GM19467 (cell line): ENCODE data around the gene AVP.

Experiments
- ATAC-seq: cut with Tn5 transposase; IDR thresholded peaks from one replicate; pipeline ENCODE4 v1.9.1; 2021; ENCODE audit warnings: mild to moderate bottlenecking, moderate library complexity; ENCODE audit not compliant: unreplicated experiment

AVP gene

GRCh38 chr20:3111507-3111906 lies 27.0 kb upstream of the AVP start:
- ATAC-seq = no peak

- ATAC-seq = no peak
Measured at GRCh38 chr20:3109350-3110302, 25.1 kb upstream of the AVP start.

GRCh38 chr20:3107464-3108025 lies 23.0 kb upstream of the AVP start:
- ATAC-seq = no peak

- ATAC-seq = no peak
Measured at GRCh38 chr20:3106658-3107463, 22.3 kb upstream of the AVP start.

- no peak for ATAC-seq
Measured at GRCh38 chr20:3106185-3106584, 21.7 kb upstream of the AVP start.

GRCh38 chr20:3105256-3106137 lies 21.0 kb upstream of the AVP start:
- ATAC-seq = no peak

- no peak for ATAC-seq
Measured at GRCh38 chr20:3103369-3104032, 19.0 kb upstream of the AVP start.

- ATAC-seq = no peak
Measured at GRCh38 chr20:3102575-3103368, 18.2 kb upstream of the AVP start.

GRCh38 chr20:3101737-3102574 lies 17.4 kb upstream of the AVP start:
- no peak for ATAC-seq

- ATAC-seq = no peak
Measured at GRCh38 chr20:3101251-3101650, 16.7 kb upstream of the AVP start.

GRCh38 chr20:3100480-3100879 lies 16.0 kb upstream of the AVP start:
- no peak for ATAC-seq

- no peak for ATAC-seq
Measured at GRCh38 chr20:3094848-3095629, 10.5 kb upstream of the AVP start.

- no peak for ATAC-seq
Measured at GRCh38 chr20:3093861-3094361, 9.4 kb upstream of the AVP start.

- no peak for ATAC-seq
Measured at GRCh38 chr20:3092611-3093379, 8.3 kb upstream of the AVP start.

GRCh38 chr20:3090565-3090964 lies 6.0 kb upstream of the AVP start:
- no peak for ATAC-seq

GRCh38 chr20:3088031-3088430 lies 3.5 kb upstream of the AVP start:
- ATAC-seq = no peak
